ENCODE measurements around the gene TMEM234. TPM values are rescaled to one million over a fixed set of nuclear protein-coding genes. Genes with fewer than 3 reads are reported as not detected.

The TMEM234 gene
- total and polyA plus RNA-seq, 2 of the 13 experiments (the other 11 are each of a cell fraction or from before 2014, with no cell fraction given): 6.1 to 9.0 TPM

GRCh38 chr1:32194984-32195383, 27.2 kb downstream of the TMEM234 start:
- Histone ChIP-seq H3K4me3 (replicated peaks in 1 of 3; ENCODE audit: insufficient read depth in 1 of 3, low read depth in 2 of 3, low read length in 3 of 3) (no peak overlapping the region), H3K9ac (ENCODE audit: insufficient read depth, low read depth, low read length) (no peak overlapping the region), H3K27ac (ENCODE audit: extremely low read length, insufficient read depth, low read length) (no peak overlapping the region), H2AFZ (ENCODE audit: low read length) (no peak overlapping the region), H3K4me2 (ENCODE audit: low read depth, low read length) (no peak overlapping the region), H3K27me3 (ENCODE audit: control insufficient read depth in 1 of 2, insufficient read depth in 2 of 2, low read length in 2 of 2) (no peaks in the 10 kb centered on the region), H4K20me1 (ENCODE audit: insufficient read depth, low read length) (no peaks in the 10 kb centered on the region), H3K36me3 (replicated peaks in 1 of 2; ENCODE audit: control insufficient read depth in 1 of 2, insufficient read depth in 2 of 2, low read length in 2 of 2) (peaks cover 45 to 73% of the 10 kb centered on the region in 2 experiments), H3K9me3 (ENCODE audit: low read length) (no peaks in the 10 kb centered on the region), H3K79me2 (ENCODE audit: insufficient read depth, low read length) (no peaks in the 10 kb centered on the region), H3K4me1 (ENCODE audit: insufficient read depth, low read length) (peaks cover 4% of the 10 kb centered on the region)
- ATAC-seq (no peak), DNase-seq (ENCODE audit: low spot score) (no peak), FAIRE-seq (no peak)
- ChIA-PET CTCF (ENCODE audit: low intra/inter-chr PET ratio, low total read pairs) (no interaction called here), POLR2A (interaction anchor here (1.1 kb wide), 1 partner anchor 16 kb away, joined by 4 read pairs; the partner anchor contains the start of gene TXLNA)
- WGBS (ENCODE audit: low lambda C conversion rate): 100% methylated on average over 3 of the region's 6 CpGs
- BruUV-seq (replicated peaks): no TSS peak
- no peak for TF ChIP-seq ZNF460 (CRISPR knock-in tag; IDR thresholded peaks at IDR 0.05; ENCODE audit: borderline replicate concordance)
- no peak for TF ChIP-seq EED (CRISPR knock-in tag; IDR thresholded peaks at IDR 0.05)
- TF ChIP-seq MIXL1 (CRISPR knock-in tag; IDR thresholded peaks at IDR 0.05): no peak
- TF ChIP-seq ZNF891 (CRISPR knock-in tag; IDR thresholded peaks at IDR 0.05): no peak
- in situ Hi-C loops (cut with HindIII; ENCODE audit: extremely low pct_ligation_motif_present, low pct_unique_long_range_greater_than_20kb) (no loop called here), intact Hi-C loops (cut with micrococcal nuclease; ENCODE audit: unreplicated experiment) (no loop called here)

- ChIA-PET POLR2A (interaction anchor here (0.8 to 1.6 kb wide), 4 partner anchors 8 to 13 kb away, joined by 3 to 4 read pairs (median 4); partner anchors contain the start of genes CCDC28B, IQCC and TXLNA), CTCF (ENCODE audit: low intra/inter-chr PET ratio, low total read pairs) (no interaction called here)
- H2AFZ ChIP-seq (ENCODE audit: low read length): no peak overlapping the region
- H3K4me1 ChIP-seq (ENCODE audit: insufficient read depth, low read length): no peaks in the 10 kb centered on the region
- no TSS peak for BruUV-seq (replicated peaks)
- intact Hi-C loops (cut with micrococcal nuclease; ENCODE audit: unreplicated experiment) (no loop called here), in situ Hi-C loops (cut with HindIII; ENCODE audit: extremely low pct_ligation_motif_present, low pct_unique_long_range_greater_than_20kb) (no loop called here)
- DNase-seq (ENCODE audit: low spot score) (no peak), FAIRE-seq (no peak), ATAC-seq (no peak)
- peaks cover 59 to 96% of the 10 kb centered on the region in 2 experiments for H3K36me3 ChIP-seq (replicated peaks in 1 of 2; ENCODE audit: control insufficient read depth in 1 of 2, insufficient read depth in 2 of 2, low read length in 2 of 2)
- no peak overlapping the region for H3K4me2 ChIP-seq (ENCODE audit: low read depth, low read length)
- H3K27me3 ChIP-seq (ENCODE audit: control insufficient read depth in 1 of 2, insufficient read depth in 2 of 2, low read length in 2 of 2): no peaks in the 10 kb centered on the region
- TF ChIP-seq RBFOX2 (IDR thresholded peaks at IDR 0.05; ENCODE audit: low read depth, low read length) (0 out of 2 replicates have a peak, but pooled peaks have one; percentile 36), ZNF670 (CRISPR knock-in tag; IDR thresholded peaks at IDR 0.05; ENCODE audit: borderline replicate concordance) (no peak)
- H3K4me3 ChIP-seq (replicated peaks in 1 of 3; ENCODE audit: insufficient read depth in 1 of 3, low read depth in 2 of 3, low read length in 3 of 3): no peak overlapping the region
- no peak overlapping the region for H3K9ac ChIP-seq (ENCODE audit: insufficient read depth, low read depth, low read length)
- no peak overlapping the region for H3K27ac ChIP-seq (ENCODE audit: extremely low read length, insufficient read depth, low read length)
- peaks cover 2% of the 10 kb centered on the region for H3K79me2 ChIP-seq (ENCODE audit: insufficient read depth, low read length)
- H4K20me1 ChIP-seq (ENCODE audit: insufficient read depth, low read length): no peaks in the 10 kb centered on the region
- 99% methylated on average over 8 of the region's 8 CpGs for WGBS (ENCODE audit: low lambda C conversion rate)
- H3K9me3 ChIP-seq (ENCODE audit: low read length): no peaks in the 10 kb centered on the region
Measured at GRCh38 chr1:32192220-32192948, 29.8 kb downstream of the TMEM234 start.
